ENCODE data around the gene NRBF2.

- TF ChIP-seq CTCF (IDR thresholded peaks at IDR 0.05), result no peak
- no peak for TF ChIP-seq POLR2A (IDR thresholded peaks at IDR 0.05)
Measured at GRCh38 chr10:63110940-63111339, 22.2 kb upstream of the NRBF2 start.
